Neural cell (in vitro differentiated cells): Measurements from ENCODE around the gene GSX2. TPM values are rescaled to one million over a fixed set of nuclear protein-coding genes. Genes with fewer than 3 reads are reported as not detected.

ENCODE experiments used
- H2AFZ ChIP-seq: fragments of 200-600, 300-800 bp; sonication (generic), shearing (Covaris generic); 2 replicates; pipeline ENCODE4 v1.6.0; 2014; ENCODE audit warnings: low read depth, mild to moderate bottlenecking, antibody characterized with exemption, low read length, moderate library complexity
- H3F3A ChIP-seq: fragments of 200-600 bp; shearing (Covaris generic); 2 replicates; pipeline ENCODE4 v1.6.1; 2016; ENCODE audit warnings: mild to moderate bottlenecking, moderate library complexity, mixed read lengths, antibody characterized with exemption, low read length; ENCODE audit not compliant: insufficient read depth, poor library complexity, severe bottlenecking
- H3K27ac ChIP-seq: fragments of 200-600, 300-800 bp; sonication (generic), shearing (Covaris generic); 2 replicates; pipeline ENCODE4 v1.5.1; 2014; ENCODE audit warnings: mild to moderate bottlenecking, low read length, moderate library complexity
- H3K27me3 ChIP-seq: fragments of 300-800, 200-600 bp; sonication (generic), shearing (Covaris generic); 2 replicates; pipeline ENCODE4 v1.6.0; 2014; ENCODE audit warnings: mild to moderate bottlenecking, low read depth, low read length, moderate library complexity; ENCODE audit not compliant: insufficient read depth
- H3K36me3 ChIP-seq: fragments of 300-800, 200-600 bp; sonication (generic), shearing (Covaris generic); 2 replicates; pipeline ENCODE4 v1.5.1; 2014; ENCODE audit warnings: mild to moderate bottlenecking, antibody characterized with exemption, low read length, moderate library complexity; ENCODE audit not compliant: insufficient read depth
- H3K4me2 ChIP-seq: fragments of 300-800, 200-600 bp; sonication (generic), shearing (Covaris generic); 2 replicates; pipeline ENCODE4 v1.6.0; 2014; ENCODE audit warnings: mild to moderate bottlenecking, low read length
- H3K4me3 ChIP-seq: fragments of 300-800, 200-600 bp; sonication (generic), shearing (Covaris generic); 2 replicates; pipeline ENCODE4 v1.5.1; 2014; ENCODE audit warnings: mild to moderate bottlenecking, low read length, moderate library complexity
- H3K79me2 ChIP-seq: fragments of 200-600 bp; shearing (Covaris generic); replicated peaks from 2 replicates; pipeline ENCODE4 v1.6.0; 2014; ENCODE audit warnings: mild to moderate bottlenecking, low read length, moderate library complexity; ENCODE audit not compliant: insufficient read depth
- H3K9ac ChIP-seq: fragments of 300-800, 200-600 bp; sonication (generic), shearing (Covaris generic); 2 replicates; pipeline ENCODE4 v1.6.1; 2016; ENCODE audit warnings: mild to moderate bottlenecking, low read length, mixed read lengths
- H3K9me2 ChIP-seq: fragments of 200-600 bp; shearing (Covaris generic); 2 replicates; pipeline ENCODE4 v1.6.1; 2016; ENCODE audit warnings: mild to moderate bottlenecking, low read length, mixed read lengths; ENCODE audit not compliant: insufficient read depth
- H3K9me3 ChIP-seq: fragments of 200-600, 300-800 bp; sonication (generic), shearing (Covaris generic); 2 replicates; pipeline ENCODE4 v1.6.1; 2016; ENCODE audit warnings: mild to moderate bottlenecking, mixed run types, low read length, moderate library complexity, mixed read lengths
- H4K20me1 ChIP-seq: fragments of 200-600 bp; shearing (Covaris generic); 2 replicates; pipeline ENCODE4 v1.6.1; 2016; ENCODE audit warnings: mild to moderate bottlenecking, mixed run types; ENCODE audit not compliant: insufficient read depth
- EP300 ChIP-seq: fragments of 450-650 bp; conservative IDR thresholded peaks from 2 replicates; pipeline ENCODE4 v1.6.1; 2014; ENCODE audit warnings: antibody characterized with exemption, mild to moderate bottlenecking, moderate library complexity; ENCODE audit not compliant: poor library complexity, severe bottlenecking
- EZH2 ChIP-seq: fragments of 200-600, 300-800 bp; shearing (Covaris generic), sonication (generic); IDR thresholded peaks from 2 replicates; pipeline ENCODE4 v1.6.1; 2014; ENCODE audit warnings: antibody characterized with exemption, low read length, borderline replicate concordance, mild to moderate bottlenecking; ENCODE audit not compliant: insufficient read depth, poor library complexity, severe bottlenecking
- MXI1 ChIP-seq: fragments of 450-650 bp; conservative IDR thresholded peaks from 2 replicates; pipeline ENCODE4 v1.6.1; 2014; ENCODE audit warnings: antibody characterized with exemption, mild to moderate bottlenecking; ENCODE audit not compliant: poor library complexity, severe bottlenecking
- RAD21 ChIP-seq: fragments of 450-650 bp; conservative IDR thresholded peaks from 2 replicates; pipeline ENCODE4 v1.6.1; 2014; ENCODE audit warnings: antibody characterized with exemption, mild to moderate bottlenecking, moderate library complexity
- REST ChIP-seq: IDR thresholded peaks from 2 replicates; pipeline ENCODE4 v1.6.1; 2012; ENCODE audit warnings: borderline replicate concordance
- TAF1 ChIP-seq: IDR thresholded peaks from 2 replicates; pipeline ENCODE4 v1.6.1; 2012; ENCODE audit warnings: low read depth
- polyA plus RNA-seq: library from polyadenylated mRNA; depleted of rRNA; stranded (reverse); fragments of >200 nt; gene quantifications from 2 replicates; pipeline ENCODE4 v1.2.3, GENCODE V29; 2014
- TF ChIP-seq, protein P1 (sequence below): fragments of 450-650 bp; IDR thresholded peaks from 2 replicates; pipeline ENCODE4 v1.5.1; 2014; ENCODE audit warnings: antibody characterized with exemption, mild to moderate bottlenecking, moderate library complexity; ENCODE audit not compliant: poor library complexity, severe bottlenecking

The GSX2 gene
- polyA plus RNA-seq, 1 donor from 2014 or later = 0.87 TPM

DNA sequence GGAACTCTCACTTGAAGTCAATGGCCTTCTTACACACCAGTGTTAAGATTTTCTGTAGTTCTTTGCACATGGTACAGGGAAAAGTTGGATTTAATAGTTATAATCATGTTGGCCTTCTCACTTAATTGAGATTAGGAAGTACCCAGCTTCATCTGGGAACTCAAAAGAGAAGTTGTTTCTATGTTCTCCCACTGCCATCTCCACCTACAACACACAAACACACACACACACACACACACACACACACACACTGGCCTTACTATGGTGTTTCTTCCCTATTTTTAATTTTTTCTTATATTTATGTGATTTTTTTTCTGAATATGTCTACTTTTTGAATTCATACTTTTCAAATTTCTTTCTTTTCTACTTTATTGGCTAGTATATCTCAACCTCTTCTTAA lies 25.6 kb upstream of the GSX2 start:
- Histone ChIP-seq H3K36me3 (no peaks in the 10 kb centered on the region), H3K27me3 (no peaks in the 10 kb centered on the region), H3K4me3 (no peak overlapping the region), H3K79me2 (no peaks in the 10 kb centered on the region), H3K4me2 (no peak overlapping the region), H3F3A (no peaks in the 10 kb centered on the region), H3K9me3 (no peaks in the 10 kb centered on the region), H3K9me2 (no peaks in the 10 kb centered on the region), H4K20me1 (no peaks in the 10 kb centered on the region), H3K27ac (no peak overlapping the region), H3K9ac (no peak overlapping the region), H2AFZ (no peak overlapping the region)
- no peak for TF ChIP-seq TAF1
- TF ChIP-seq EZH2 = no peak
- no peak for TF ChIP-seq EP300
- TF ChIP-seq MXI1 = no peak

- Histone ChIP-seq H3K9ac (no peak overlapping the region), H3K9me2 (no peaks in the 10 kb centered on the region), H3K9me3 (no peaks in the 10 kb centered on the region), H3K79me2 (no peaks in the 10 kb centered on the region), H3K36me3 (no peaks in the 10 kb centered on the region), H2AFZ (no peak overlapping the region), H3K27ac (no peak overlapping the region), H3K4me2 (no peak overlapping the region), H3K27me3 (no peaks in the 10 kb centered on the region), H4K20me1 (no peaks in the 10 kb centered on the region), H3F3A (no peaks in the 10 kb centered on the region), H3K4me3 (no peak overlapping the region)
- TF ChIP-seq TAF1 = no peak
- no peak for TF ChIP-seq EP300
- no peak for TF ChIP-seq MXI1
Measured at GRCh38 chr4:54076673-54077072, 23.3 kb upstream of the GSX2 start.

DNA sequence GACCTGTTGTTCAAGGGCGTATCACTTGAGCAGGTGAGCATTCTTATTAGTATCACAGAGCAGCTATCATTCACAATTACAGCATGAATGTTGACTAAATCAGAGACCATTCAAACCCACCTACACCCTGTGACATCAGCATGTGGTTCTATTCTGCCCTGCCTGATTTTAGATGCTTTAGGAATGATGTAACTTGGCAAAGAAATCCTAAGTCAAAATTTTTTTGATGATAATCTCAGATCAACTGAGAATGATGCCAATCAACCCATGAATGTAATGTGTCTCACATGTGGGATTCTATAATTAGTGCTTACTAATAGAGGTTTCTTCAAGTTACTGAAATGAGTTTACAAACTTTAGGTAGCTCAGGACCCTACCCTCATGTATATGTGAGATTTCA lies 22.2 kb upstream of the GSX2 start:
- Histone ChIP-seq H4K20me1 (no peaks in the 10 kb centered on the region), H3K9ac (no peak overlapping the region), H3K9me3 (no peaks in the 10 kb centered on the region), H3F3A (no peaks in the 10 kb centered on the region), H3K36me3 (no peaks in the 10 kb centered on the region), H3K4me3 (no peak overlapping the region), H3K27me3 (no peaks in the 10 kb centered on the region), H3K79me2 (no peaks in the 10 kb centered on the region), H3K27ac (no peak overlapping the region), H3K9me2 (no peaks in the 10 kb centered on the region), H2AFZ (no peak overlapping the region), H3K4me2 (no peak overlapping the region)
- TF ChIP-seq REST = no peak
- TF ChIP-seq, protein P1, sequence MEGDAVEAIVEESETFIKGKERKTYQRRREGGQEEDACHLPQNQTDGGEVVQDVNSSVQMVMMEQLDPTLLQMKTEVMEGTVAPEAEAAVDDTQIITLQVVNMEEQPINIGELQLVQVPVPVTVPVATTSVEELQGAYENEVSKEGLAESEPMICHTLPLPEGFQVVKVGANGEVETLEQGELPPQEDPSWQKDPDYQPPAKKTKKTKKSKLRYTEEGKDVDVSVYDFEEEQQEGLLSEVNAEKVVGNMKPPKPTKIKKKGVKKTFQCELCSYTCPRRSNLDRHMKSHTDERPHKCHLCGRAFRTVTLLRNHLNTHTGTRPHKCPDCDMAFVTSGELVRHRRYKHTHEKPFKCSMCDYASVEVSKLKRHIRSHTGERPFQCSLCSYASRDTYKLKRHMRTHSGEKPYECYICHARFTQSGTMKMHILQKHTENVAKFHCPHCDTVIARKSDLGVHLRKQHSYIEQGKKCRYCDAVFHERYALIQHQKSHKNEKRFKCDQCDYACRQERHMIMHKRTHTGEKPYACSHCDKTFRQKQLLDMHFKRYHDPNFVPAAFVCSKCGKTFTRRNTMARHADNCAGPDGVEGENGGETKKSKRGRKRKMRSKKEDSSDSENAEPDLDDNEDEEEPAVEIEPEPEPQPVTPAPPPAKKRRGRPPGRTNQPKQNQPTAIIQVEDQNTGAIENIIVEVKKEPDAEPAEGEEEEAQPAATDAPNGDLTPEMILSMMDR = no peak
- no peak for TF ChIP-seq EP300
- TF ChIP-seq RAD21 = no peak
- no peak for TF ChIP-seq TAF1
- no peak for TF ChIP-seq MXI1
